PC-9 (cell line): ENCODE data around the gene DOCK9.

Experiments
- CTCF ChIP-seq: fragments of 200-600 bp; sonication (generic); conservative IDR thresholded peaks from 2 replicates; pipeline ENCODE4 v1.6.1; 2017; ENCODE audit warnings: mixed run types, antibody characterized with exemption, mild to moderate bottlenecking, moderate library complexity
- EZH2 ChIP-seq: fragments of 200-600 bp; sonication (generic); IDR thresholded peaks from 2 replicates; pipeline ENCODE4 v1.8.0; 2017; ENCODE audit warnings: antibody characterized with exemption, low read depth

- TF ChIP-seq CTCF (no peak), EZH2 (no peak)
These were observed 29.9 kb downstream of the DOCK9 start for GRCh38 chr13:98947925-98948324.
